Stomach smooth muscle (tissue), 2 donors: ENCODE results near the gene DAB2IP.

Experiments
- H3K27ac ChIP-seq: one replicate; pipeline ENCODE4 v1.7.0; 2013; ENCODE audit warnings: mild to moderate bottlenecking, low read length, inconsistent platforms
- H3K27me3 ChIP-seq, 2 donors: one replicate each; pipeline ENCODE4 v1.7.0; 2013; ENCODE audit warnings: low read length in 2 of 2; ENCODE audit not compliant: insufficient read depth in 2 of 2, control insufficient read depth in 1 of 2
- H3K36me3 ChIP-seq, 2 donors: one replicate each; pipeline ENCODE4 v1.7.0; 2013; ENCODE audit warnings: low read length in 2 of 2; ENCODE audit not compliant: control insufficient read depth in 2 of 2, insufficient read depth in 2 of 2
- H3K4me1 ChIP-seq: one replicate; pipeline ENCODE4 v1.7.0; 2013; ENCODE audit warnings: low read length; ENCODE audit not compliant: control insufficient read depth, insufficient read depth
- H3K4me3 ChIP-seq, 2 donors: one replicate each; pipeline ENCODE4 v1.7.0; 2013; ENCODE audit warnings: low read length in 2 of 2
- H3K9ac ChIP-seq, 2 donors: one replicate each; pipeline ENCODE4 v1.7.0; 2013; ENCODE audit warnings: low read length in 2 of 2, mild to moderate bottlenecking in 1 of 2
- H3K9me3 ChIP-seq, 2 donors: one replicate each; pipeline ENCODE4 v1.7.0; 2013; ENCODE audit warnings: low read length in 2 of 2; ENCODE audit not compliant: control insufficient read depth in 2 of 2
- donor health status: healthy.
- donor health status: Pancreatic carcinoma.

Gene DAB2IP

GRCh38 chr9:121651295-121652020, at the start of gene DAB2IP:
Gene DAB2IP (plus strand): TSS chr9:121651634. CDS start chr9:121651776, 142 bp downstream.
- Histone ChIP-seq H3K9ac (peak within 1 kb of the TSS; percentile 58 to 77), H3K27ac (peak within 1 kb of the TSS; percentile 58), H3K27me3 (no peaks in the 10 kb centered on the region), H3K4me3 (peak within 1 kb of the TSS; percentile 76 to 77), H3K9me3 (no peaks in the 10 kb centered on the region), H3K4me1 (peaks cover 58% of the 10 kb centered on the region), H3K36me3 (peaks cover 0 to under 1% of the 10 kb centered on the region in 2 donors)

- no peak overlapping the region for H3K4me3 ChIP-seq
- peaks cover 69% of the 10 kb centered on the region for H3K4me1 ChIP-seq
- no peak overlapping the region for H3K27ac ChIP-seq
- H3K27me3 ChIP-seq = no peaks in the 10 kb centered on the region
- no peaks in the 10 kb centered on the region for H3K9me3 ChIP-seq
- peaks cover 0 to 2% of the 10 kb centered on the region in 2 donors for H3K36me3 ChIP-seq
- no peak overlapping the region for H3K9ac ChIP-seq
Measured at GRCh38 chr9:121603028-121603427, 48.4 kb upstream of the DAB2IP start.

GRCh38 chr9:121604242-121604641, 47.2 kb upstream of the DAB2IP start:
- Histone ChIP-seq H3K27ac (no peak overlapping the region), H3K36me3 (peaks cover 0 to 2% of the 10 kb centered on the region in 2 donors), H3K9me3 (no peaks in the 10 kb centered on the region), H3K27me3 (no peaks in the 10 kb centered on the region), H3K4me3 (no peak overlapping the region), H3K9ac (no peak overlapping the region), H3K4me1 (peaks cover 69% of the 10 kb centered on the region)

- no peaks in the 10 kb centered on the region for H3K27me3 ChIP-seq
- peaks cover 70% of the 10 kb centered on the region for H3K4me1 ChIP-seq
- no peak overlapping the region for H3K4me3 ChIP-seq
- H3K27ac ChIP-seq = no peak overlapping the region
- no peaks in the 10 kb centered on the region for H3K9me3 ChIP-seq
- H3K36me3 ChIP-seq = peaks cover 0 to 2% of the 10 kb centered on the region in 2 donors
- no peak overlapping the region for H3K9ac ChIP-seq
Measured at GRCh38 chr9:121604654-121605053, 46.8 kb upstream of the DAB2IP start.

- Histone ChIP-seq H3K9me3 (no peaks in the 10 kb centered on the region), H3K27ac (peak overlapping the region; percentile 73), H3K4me1 (peaks cover 69% of the 10 kb centered on the region), H3K9ac (peak overlapping the region; percentile 16 to 51), H3K4me3 (peak overlapping the region in 1 of 2 donors; percentile 58), H3K36me3 (no peaks in the 10 kb centered on the region), H3K27me3 (no peaks in the 10 kb centered on the region)
Measured at GRCh38 chr9:121607434-121608167, 43.8 kb upstream of the DAB2IP start.

- no peaks in the 10 kb centered on the region for H3K9me3 ChIP-seq
- peak overlapping the region in 1 of 2 donors; percentile 58 for H3K4me3 ChIP-seq
- no peaks in the 10 kb centered on the region for H3K36me3 ChIP-seq
- H3K4me1 ChIP-seq = peaks cover 72% of the 10 kb centered on the region
- H3K27me3 ChIP-seq = no peaks in the 10 kb centered on the region
- H3K27ac ChIP-seq = peak overlapping the region; percentile 73
- peak overlapping the region; percentile 41 to 51 for H3K9ac ChIP-seq
Measured at GRCh38 chr9:121608168-121608853, 43.1 kb upstream of the DAB2IP start.

- peak overlapping the region in 1 of 2 donors; percentile 31 for H3K9ac ChIP-seq
- H3K27ac ChIP-seq = peak overlapping the region; percentile 62
- H3K36me3 ChIP-seq = no peaks in the 10 kb centered on the region
- H3K4me1 ChIP-seq = peaks cover 61% of the 10 kb centered on the region
- H3K27me3 ChIP-seq = no peaks in the 10 kb centered on the region
- H3K4me3 ChIP-seq = peak overlapping the region in 1 of 2 donors; percentile 8
- no peaks in the 10 kb centered on the region for H3K9me3 ChIP-seq
Measured at GRCh38 chr9:121609822-121610637, 41.4 kb upstream of the DAB2IP start.

GRCh38 chr9:121610638-121610953, 40.8 kb upstream of the DAB2IP start:
- no peaks in the 10 kb centered on the region for H3K36me3 ChIP-seq
- peaks cover 61% of the 10 kb centered on the region for H3K4me1 ChIP-seq
- peak overlapping the region; percentile 62 for H3K27ac ChIP-seq
- H3K4me3 ChIP-seq = no peak overlapping the region
- no peaks in the 10 kb centered on the region for H3K9me3 ChIP-seq
- H3K27me3 ChIP-seq = no peaks in the 10 kb centered on the region
- H3K9ac ChIP-seq = no peak overlapping the region

GRCh38 chr9:121612511-121612998, 38.9 kb upstream of the DAB2IP start:
- Histone ChIP-seq H3K4me3 (no peak overlapping the region), H3K9ac (peak overlapping the region in 1 of 2 donors; percentile 2), H3K36me3 (no peaks in the 10 kb centered on the region), H3K27me3 (no peaks in the 10 kb centered on the region), H3K27ac (peak overlapping the region; percentile 24), H3K4me1 (peaks cover 50% of the 10 kb centered on the region), H3K9me3 (no peaks in the 10 kb centered on the region)
